ENCODE results near the gene MRPL52.

GRCh38 chr14:22819151-22819988 is 10.3 kb upstream of the MRPL52 start:
- TF ChIP-seq, protein P1, sequence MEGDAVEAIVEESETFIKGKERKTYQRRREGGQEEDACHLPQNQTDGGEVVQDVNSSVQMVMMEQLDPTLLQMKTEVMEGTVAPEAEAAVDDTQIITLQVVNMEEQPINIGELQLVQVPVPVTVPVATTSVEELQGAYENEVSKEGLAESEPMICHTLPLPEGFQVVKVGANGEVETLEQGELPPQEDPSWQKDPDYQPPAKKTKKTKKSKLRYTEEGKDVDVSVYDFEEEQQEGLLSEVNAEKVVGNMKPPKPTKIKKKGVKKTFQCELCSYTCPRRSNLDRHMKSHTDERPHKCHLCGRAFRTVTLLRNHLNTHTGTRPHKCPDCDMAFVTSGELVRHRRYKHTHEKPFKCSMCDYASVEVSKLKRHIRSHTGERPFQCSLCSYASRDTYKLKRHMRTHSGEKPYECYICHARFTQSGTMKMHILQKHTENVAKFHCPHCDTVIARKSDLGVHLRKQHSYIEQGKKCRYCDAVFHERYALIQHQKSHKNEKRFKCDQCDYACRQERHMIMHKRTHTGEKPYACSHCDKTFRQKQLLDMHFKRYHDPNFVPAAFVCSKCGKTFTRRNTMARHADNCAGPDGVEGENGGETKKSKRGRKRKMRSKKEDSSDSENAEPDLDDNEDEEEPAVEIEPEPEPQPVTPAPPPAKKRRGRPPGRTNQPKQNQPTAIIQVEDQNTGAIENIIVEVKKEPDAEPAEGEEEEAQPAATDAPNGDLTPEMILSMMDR (IDR thresholded peaks at IDR 0.05) = no peak
- TF ChIP-seq EZH2 (IDR thresholded peaks at IDR 0.05) (no peak), EZH2phosphoT487 (IDR thresholded peaks at IDR 0.05) (no peak)
